ENCODE data around the gene RIC8A. TPM values are rescaled to one million over a fixed set of nuclear protein-coding genes. Genes with fewer than 3 reads are reported as not detected.

Gene RIC8A
- total RNA-seq, 1 donor from 2014 or later = 157 TPM

GRCh38 chr11:227824-228379 is 20.4 kb downstream of the RIC8A start:
- no peaks in the 10 kb centered on the region for H3K4me1 ChIP-seq (ENCODE audit: insufficient read depth, low read length)
- TF ChIP-seq EZH2 (IDR thresholded peaks at IDR 0.05; ENCODE audit: insufficient read depth, low read length) = no peak
- TF ChIP-seq, protein P1, sequence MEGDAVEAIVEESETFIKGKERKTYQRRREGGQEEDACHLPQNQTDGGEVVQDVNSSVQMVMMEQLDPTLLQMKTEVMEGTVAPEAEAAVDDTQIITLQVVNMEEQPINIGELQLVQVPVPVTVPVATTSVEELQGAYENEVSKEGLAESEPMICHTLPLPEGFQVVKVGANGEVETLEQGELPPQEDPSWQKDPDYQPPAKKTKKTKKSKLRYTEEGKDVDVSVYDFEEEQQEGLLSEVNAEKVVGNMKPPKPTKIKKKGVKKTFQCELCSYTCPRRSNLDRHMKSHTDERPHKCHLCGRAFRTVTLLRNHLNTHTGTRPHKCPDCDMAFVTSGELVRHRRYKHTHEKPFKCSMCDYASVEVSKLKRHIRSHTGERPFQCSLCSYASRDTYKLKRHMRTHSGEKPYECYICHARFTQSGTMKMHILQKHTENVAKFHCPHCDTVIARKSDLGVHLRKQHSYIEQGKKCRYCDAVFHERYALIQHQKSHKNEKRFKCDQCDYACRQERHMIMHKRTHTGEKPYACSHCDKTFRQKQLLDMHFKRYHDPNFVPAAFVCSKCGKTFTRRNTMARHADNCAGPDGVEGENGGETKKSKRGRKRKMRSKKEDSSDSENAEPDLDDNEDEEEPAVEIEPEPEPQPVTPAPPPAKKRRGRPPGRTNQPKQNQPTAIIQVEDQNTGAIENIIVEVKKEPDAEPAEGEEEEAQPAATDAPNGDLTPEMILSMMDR (IDR thresholded peaks at IDR 0.05; ENCODE audit: insufficient read depth, low read depth, low read length) = no peak
- no peak overlapping the region for H2AFZ ChIP-seq (ENCODE audit: low read depth, low read length)
- no peaks in the 10 kb centered on the region for H3K9me3 Mint-ChIP-seq (ENCODE audit: unreplicated experiment)
- no peak overlapping the region for H3K9ac ChIP-seq (ENCODE audit: low read length)
- H3K27ac ChIP-seq (ENCODE audit: low read depth, low read length) = no peak overlapping the region
- DNase-seq (ENCODE audit: low read depth) (no peak), FAIRE-seq (no peak)
- peaks cover 7% of the 10 kb centered on the region for H3K36me3 Mint-ChIP-seq (ENCODE audit: low read depth, unreplicated experiment)
- no peak overlapping the region for H3K4me3 ChIP-seq (ENCODE audit: insufficient read depth, low read depth, low read length)
- H4K20me1 ChIP-seq (ENCODE audit: insufficient read depth, low read length) = no peaks in the 10 kb centered on the region
- no peaks in the 10 kb centered on the region for H3K9me3 ChIP-seq (ENCODE audit: insufficient read depth, low read depth, low read length)
- no peak overlapping the region for H3K27ac Mint-ChIP-seq (ENCODE audit: unreplicated experiment)
- H3K27me3 ChIP-seq (ENCODE audit: insufficient read depth, low read length) = no peaks in the 10 kb centered on the region
- H3K4me2 ChIP-seq (ENCODE audit: low read length) = no peak overlapping the region
- H3K36me3 ChIP-seq (ENCODE audit: insufficient read depth, low read length) = no peaks in the 10 kb centered on the region
- H3K4me1 Mint-ChIP-seq (ENCODE audit: low read depth, unreplicated experiment) = peaks cover 4% of the 10 kb centered on the region
- H3K27me3 Mint-ChIP-seq (ENCODE audit: low read depth, unreplicated experiment) = no peaks in the 10 kb centered on the region
- H3K79me2 ChIP-seq (ENCODE audit: insufficient read depth, low read length) = peaks cover 3% of the 10 kb centered on the region
- H3K4me3 Mint-ChIP-seq (ENCODE audit: unreplicated experiment) = no peak overlapping the region

DNA sequence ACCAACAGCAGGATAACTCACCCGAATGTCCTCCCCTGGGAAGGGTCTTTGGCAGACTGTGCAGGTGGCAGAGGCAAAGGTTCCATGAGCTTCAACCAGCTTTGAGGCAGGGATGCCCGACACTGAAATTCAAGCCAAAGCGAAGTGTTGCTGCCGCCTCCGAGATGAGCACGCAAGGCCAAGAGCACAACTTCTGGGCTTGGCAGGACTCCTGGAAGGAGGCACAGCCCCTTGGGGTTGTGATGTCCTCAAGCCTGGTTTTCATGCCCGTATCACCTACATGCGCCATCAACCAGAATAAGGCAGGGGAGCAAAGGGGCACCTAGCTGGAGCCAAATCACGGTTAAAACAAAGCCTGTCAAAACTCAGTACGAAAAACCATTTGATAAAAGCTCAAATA is 22.9 kb downstream of the RIC8A start:
- no peak overlapping the region for H3K9ac ChIP-seq (ENCODE audit: low read length)
- no peaks in the 10 kb centered on the region for H3K27me3 ChIP-seq (ENCODE audit: insufficient read depth, low read length)
- H3K9me3 ChIP-seq (ENCODE audit: insufficient read depth, low read depth, low read length) = no peaks in the 10 kb centered on the region
- FAIRE-seq (no peak), DNase-seq (ENCODE audit: low read depth) (no peak)
- H3K79me2 ChIP-seq (ENCODE audit: insufficient read depth, low read length) = peaks cover 10% of the 10 kb centered on the region
- Mint-ChIP-seq H3K36me3 (ENCODE audit: low read depth, unreplicated experiment) (peaks cover 5% of the 10 kb centered on the region), H3K4me1 (ENCODE audit: low read depth, unreplicated experiment) (peaks cover 4% of the 10 kb centered on the region), H3K4me3 (ENCODE audit: unreplicated experiment) (no peak overlapping the region), H3K9me3 (ENCODE audit: unreplicated experiment) (no peaks in the 10 kb centered on the region), H3K27me3 (ENCODE audit: low read depth, unreplicated experiment) (no peaks in the 10 kb centered on the region), H3K27ac (ENCODE audit: unreplicated experiment) (no peak overlapping the region)
- H3K4me2 ChIP-seq (ENCODE audit: low read length) = no peak overlapping the region
- H3K27ac ChIP-seq (ENCODE audit: low read depth, low read length) = no peak overlapping the region
- H3K36me3 ChIP-seq (ENCODE audit: insufficient read depth, low read length) = no peaks in the 10 kb centered on the region
- TF ChIP-seq, protein P1 (IDR thresholded peaks at IDR 0.05; ENCODE audit: insufficient read depth, low read depth, low read length) = no peak
- TF ChIP-seq EZH2 (IDR thresholded peaks at IDR 0.05; ENCODE audit: insufficient read depth, low read length) = no peak
- no peaks in the 10 kb centered on the region for H4K20me1 ChIP-seq (ENCODE audit: insufficient read depth, low read length)
- H2AFZ ChIP-seq (ENCODE audit: low read depth, low read length) = no peak overlapping the region
- H3K4me3 ChIP-seq (ENCODE audit: insufficient read depth, low read depth, low read length) = no peak overlapping the region
- no peaks in the 10 kb centered on the region for H3K4me1 ChIP-seq (ENCODE audit: insufficient read depth, low read length)

DNA sequence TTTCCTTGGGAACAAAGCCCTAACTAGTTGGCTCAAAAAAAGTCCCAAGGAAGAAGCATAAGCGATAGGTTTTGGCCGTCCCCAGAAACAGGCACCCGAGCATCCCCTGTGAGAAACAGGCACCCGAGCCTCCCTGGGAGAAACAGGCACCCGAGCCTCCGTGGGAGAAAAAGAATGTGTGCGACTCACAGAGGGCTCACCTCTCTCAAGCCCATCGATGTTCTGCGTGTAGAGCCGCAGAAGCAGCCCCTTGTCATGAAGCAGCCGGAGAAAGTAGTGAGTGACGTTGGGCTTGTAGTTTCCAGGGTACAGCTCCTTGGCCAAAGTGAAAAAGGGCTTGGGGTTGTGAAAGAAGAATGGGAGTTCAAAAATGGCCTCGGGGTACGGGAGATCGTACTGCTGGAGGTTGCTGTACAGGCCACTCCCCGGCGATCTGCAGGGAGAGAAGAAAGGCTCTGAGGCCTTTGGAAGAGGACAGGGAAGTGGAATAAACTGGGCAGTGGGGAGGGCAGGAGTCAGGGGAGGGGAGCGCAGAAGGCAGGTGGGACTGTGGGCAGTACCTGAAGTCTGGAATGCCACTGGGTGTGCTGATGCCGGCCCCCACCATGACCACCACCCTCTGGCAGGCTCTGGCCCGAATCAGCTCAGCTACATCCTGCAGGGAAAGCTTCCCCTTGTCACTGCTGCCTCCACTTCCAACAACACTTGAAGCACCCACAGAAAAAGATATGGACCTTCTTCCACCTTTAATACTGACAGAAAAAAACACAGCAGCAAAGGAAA is 25.5 kb downstream of the RIC8A start:
- H3K36me3 ChIP-seq (ENCODE audit: insufficient read depth, low read length) = no peaks in the 10 kb centered on the region
- no peak overlapping the region for H3K9ac ChIP-seq (ENCODE audit: low read length)
- no peak for TF ChIP-seq EZH2 (IDR thresholded peaks at IDR 0.05; ENCODE audit: insufficient read depth, low read length)
- TF ChIP-seq, protein P1 (IDR thresholded peaks at IDR 0.05; ENCODE audit: insufficient read depth, low read depth, low read length) = no peak
- H3K79me2 ChIP-seq (ENCODE audit: insufficient read depth, low read length) = peaks cover 20% of the 10 kb centered on the region
- Mint-ChIP-seq H3K27ac (ENCODE audit: unreplicated experiment) (no peak overlapping the region), H3K9me3 (ENCODE audit: unreplicated experiment) (no peaks in the 10 kb centered on the region), H3K4me3 (ENCODE audit: unreplicated experiment) (no peak overlapping the region), H3K4me1 (ENCODE audit: low read depth, unreplicated experiment) (peaks cover 2% of the 10 kb centered on the region), H3K27me3 (ENCODE audit: low read depth, unreplicated experiment) (no peaks in the 10 kb centered on the region), H3K36me3 (ENCODE audit: low read depth, unreplicated experiment) (peaks cover 5% of the 10 kb centered on the region)
- no peak overlapping the region for H2AFZ ChIP-seq (ENCODE audit: low read depth, low read length)
- no peaks in the 10 kb centered on the region for H3K9me3 ChIP-seq (ENCODE audit: insufficient read depth, low read depth, low read length)
- no peak overlapping the region for H3K27ac ChIP-seq (ENCODE audit: low read depth, low read length)
- no peaks in the 10 kb centered on the region for H3K27me3 ChIP-seq (ENCODE audit: insufficient read depth, low read length)
- DNase-seq (ENCODE audit: low read depth) (no peak), FAIRE-seq (no peak)
- peaks cover 4% of the 10 kb centered on the region for H4K20me1 ChIP-seq (ENCODE audit: insufficient read depth, low read length)
- no peak overlapping the region for H3K4me2 ChIP-seq (ENCODE audit: low read length)
- H3K4me3 ChIP-seq (ENCODE audit: insufficient read depth, low read depth, low read length) = no peak overlapping the region
- peaks cover 3% of the 10 kb centered on the region for H3K4me1 ChIP-seq (ENCODE audit: insufficient read depth, low read length)
